ENCODE data around the gene MYCBP. TPM values are rescaled to one million over a fixed set of nuclear protein-coding genes. Genes with fewer than 3 reads are reported as not detected.
A peak's percentile ranks its signal among the peaks of the same experiment; 100 is the strongest.

MYCBP gene
- total RNA-seq, 2 donors from 2014 or later = 34.6 to 38.1 TPM

GRCh38 chr1:38820860-38821259 lies 52.3 kb downstream of the MYCBP start:
- Mint-ChIP-seq H3K4me3 (no peak overlapping the region), H3K36me3 (ENCODE audit: low read depth) (no peaks in the 10 kb centered on the region), H3K4me1 (no peaks in the 10 kb centered on the region), H3K27me3 (ENCODE audit: insufficient read depth) (peaks cover 69% of the 10 kb centered on the region), H3K9me3 (peaks cover 16% of the 10 kb centered on the region), H3K27ac (no peak overlapping the region)
- Histone ChIP-seq H3K4me3 (ENCODE audit: low read length) (no peak overlapping the region), H3K9me3 (ENCODE audit: control insufficient read depth, low read length) (peaks cover 12% of the 10 kb centered on the region), H3K4me1 (ENCODE audit: control insufficient read depth, insufficient read depth, low read length) (no peaks in the 10 kb centered on the region), H3K36me3 (ENCODE audit: control insufficient read depth, insufficient read depth, low read length) (no peaks in the 10 kb centered on the region), H3K9ac (ENCODE audit: extremely low read depth, low read length, poor library complexity, severe bottlenecking) (no peak overlapping the region), H3K27me3 (ENCODE audit: control insufficient read depth, insufficient read depth, low read length, poor library complexity, severe bottlenecking) (peaks cover 66% of the 10 kb centered on the region), H3K27ac (ENCODE audit: low read depth, low read length) (no peak overlapping the region)
- TF ChIP-seq CTCF (conservative IDR thresholded peaks at IDR 0.05) = no peak
- no peak for DNase-seq
- WGBS, 2 experiments (ENCODE audit: insufficient coverage in 1 of 2, insufficient read length in 1 of 2) = 81 to 89% methylated on average over 1 of the region's 1 CpG

GRCh38 chr1:38819516-38819915 lies 53.6 kb downstream of the MYCBP start:
- Histone ChIP-seq H3K27ac (ENCODE audit: low read depth, low read length) (no peak overlapping the region), H3K4me1 (ENCODE audit: control insufficient read depth, insufficient read depth, low read length) (no peaks in the 10 kb centered on the region), H3K27me3 (ENCODE audit: control insufficient read depth, insufficient read depth, low read length, poor library complexity, severe bottlenecking) (peaks cover 77% of the 10 kb centered on the region), H3K4me3 (ENCODE audit: low read length) (no peak overlapping the region), H3K9ac (ENCODE audit: extremely low read depth, low read length, poor library complexity, severe bottlenecking) (no peak overlapping the region), H3K9me3 (ENCODE audit: control insufficient read depth, low read length) (peaks cover 12% of the 10 kb centered on the region), H3K36me3 (ENCODE audit: control insufficient read depth, insufficient read depth, low read length) (no peaks in the 10 kb centered on the region)
- TF ChIP-seq CTCF (conservative IDR thresholded peaks at IDR 0.05) = no peak
- Mint-ChIP-seq H3K36me3 (ENCODE audit: low read depth) (no peaks in the 10 kb centered on the region), H3K4me1 (no peaks in the 10 kb centered on the region), H3K4me3 (no peak overlapping the region), H3K9me3 (peaks cover 19% of the 10 kb centered on the region), H3K27me3 (ENCODE audit: insufficient read depth) (peaks cover 71% of the 10 kb centered on the region), H3K27ac (no peak overlapping the region)
- no peak for DNase-seq
- 80 to 95% methylated on average over 1 to 2 of the region's 2 CpGs for WGBS, 2 experiments (ENCODE audit: insufficient coverage in 1 of 2, insufficient read length in 1 of 2)

- WGBS, 2 experiments (ENCODE audit: insufficient coverage in 1 of 2, insufficient read length in 1 of 2) = 26% methylated on average over 10 of the region's 10 CpGs; no CpG with 5 or more reads in 1 of the 2 experiments
Observed at GRCh38 chr1:38819040-38819439, 54.1 kb downstream of the MYCBP start.

More at GRCh38 chr1:38819040-38819439, 54.1 kb downstream of the MYCBP start:
- no peak overlapping the region for H3K9ac ChIP-seq (ENCODE audit: extremely low read depth, low read length, poor library complexity, severe bottlenecking)
- no peaks in the 10 kb centered on the region for H3K36me3 ChIP-seq (ENCODE audit: control insufficient read depth, insufficient read depth, low read length)
- H3K4me1 ChIP-seq (ENCODE audit: control insufficient read depth, insufficient read depth, low read length) = no peaks in the 10 kb centered on the region
- H3K27ac ChIP-seq (ENCODE audit: low read depth, low read length) = no peak overlapping the region
- Mint-ChIP-seq H3K36me3 (ENCODE audit: low read depth) (no peaks in the 10 kb centered on the region), H3K27me3 (ENCODE audit: insufficient read depth) (peaks cover 72% of the 10 kb centered on the region), H3K9me3 (peaks cover 19% of the 10 kb centered on the region), H3K27ac (no peak overlapping the region), H3K4me3 (peak overlapping the region; percentile 53), H3K4me1 (no peaks in the 10 kb centered on the region)
- H3K4me3 ChIP-seq (ENCODE audit: low read length) = peak overlapping the region; percentile 80
- no peak for DNase-seq
- peak; percentile 40 for TF ChIP-seq CTCF (conservative IDR thresholded peaks at IDR 0.05)
- H3K27me3 ChIP-seq (ENCODE audit: control insufficient read depth, insufficient read depth, low read length, poor library complexity, severe bottlenecking) = peaks cover 81% of the 10 kb centered on the region
- H3K9me3 ChIP-seq (ENCODE audit: control insufficient read depth, low read length) = peaks cover 12% of the 10 kb centered on the region
